Fibroblast of skin of abdomen (primary cell): ENCODE data around the gene GLS2.

Experiments
- DNase-seq: peaks from one replicate; pipeline ENCODE4 v3.0.0-alpha.2; 2013

Gene GLS2

DNA sequence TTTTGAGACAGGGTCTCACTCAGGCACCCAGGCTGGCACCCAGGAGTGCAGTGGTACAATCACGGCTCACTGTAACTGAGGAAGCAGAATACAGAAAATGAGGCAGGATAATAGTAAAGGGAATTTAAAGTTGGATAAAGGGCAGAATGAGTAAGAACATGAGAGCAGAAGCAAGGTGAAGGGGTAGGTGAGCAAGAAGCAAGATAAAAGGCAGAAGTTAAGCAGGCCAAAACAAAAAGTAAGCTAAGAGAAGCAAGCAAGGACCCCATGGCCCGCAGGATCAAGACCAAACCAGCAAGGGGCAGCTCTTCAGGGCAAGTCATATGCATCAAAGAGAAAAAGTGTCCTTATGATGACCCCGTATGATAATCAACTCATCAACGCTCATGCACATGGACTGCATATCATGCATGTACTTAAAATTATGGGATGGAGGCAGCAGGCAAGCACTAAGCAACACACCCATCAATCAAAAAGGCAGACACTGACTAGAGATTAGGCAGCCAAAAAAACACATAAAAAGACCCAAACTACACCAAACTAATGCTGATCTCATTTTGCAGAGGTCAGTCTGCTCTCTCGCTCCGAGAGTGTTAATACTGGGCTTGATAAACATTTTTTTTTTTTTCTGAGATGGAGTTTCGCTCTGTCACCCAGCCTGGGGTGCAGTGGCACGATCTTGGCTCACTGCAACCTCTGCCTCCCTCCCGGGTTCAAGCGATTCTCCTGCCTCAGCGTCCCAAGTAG is 50.4 kb downstream of the GLS2 start:
- no peak for DNase-seq

- DNase-seq = no peak
Measured at GRCh38 chr12:56434828-56435227, 53.1 kb downstream of the GLS2 start.

- no peak for DNase-seq
Measured at GRCh38 chr12:56431850-56432249, 56.1 kb downstream of the GLS2 start.

- no peak for DNase-seq
Measured at GRCh38 chr12:56431288-56431687, 56.7 kb downstream of the GLS2 start.

DNA sequence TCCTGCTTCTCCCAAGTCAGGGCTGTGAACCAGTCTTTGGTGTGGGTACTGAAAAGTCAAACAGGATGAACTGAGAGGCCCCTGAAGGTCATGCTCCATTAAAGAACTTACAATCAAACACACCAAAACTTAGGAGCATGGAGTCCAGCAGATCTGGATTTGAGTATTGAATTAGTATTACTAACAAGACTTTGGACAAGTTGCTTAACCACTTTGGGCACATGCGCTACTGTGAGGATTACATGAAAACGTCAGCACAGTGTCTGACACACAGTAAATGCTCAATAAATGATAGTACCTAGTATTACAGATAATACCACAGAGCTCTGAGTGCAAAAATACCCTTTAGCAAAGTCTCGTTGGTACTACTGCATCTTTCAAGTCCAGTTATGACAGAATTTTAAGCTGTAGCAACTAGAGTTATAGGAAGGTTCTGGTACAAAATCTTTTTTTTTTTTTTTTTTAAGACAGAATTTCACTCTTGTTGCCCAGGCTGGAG is 62.0 kb downstream of the GLS2 start:
- no peak for DNase-seq

GRCh38 chr12:56425193-56425592 is 62.8 kb downstream of the GLS2 start:
- DNase-seq = no peak
